ENCODE measurements around the gene DIPK1C. TPM values are rescaled to one million over a fixed set of nuclear protein-coding genes. Genes with fewer than 3 reads are reported as not detected.

Gene DIPK1C
- total and polyA plus RNA-seq, 2 experiments from 2014 or later: 0.07 TPM; not detected in 1

- TF ChIP-seq ZNF462 (CRISPR knock-in tag; IDR thresholded peaks at IDR 0.05): no peak
- TF ChIP-seq, protein P1, sequence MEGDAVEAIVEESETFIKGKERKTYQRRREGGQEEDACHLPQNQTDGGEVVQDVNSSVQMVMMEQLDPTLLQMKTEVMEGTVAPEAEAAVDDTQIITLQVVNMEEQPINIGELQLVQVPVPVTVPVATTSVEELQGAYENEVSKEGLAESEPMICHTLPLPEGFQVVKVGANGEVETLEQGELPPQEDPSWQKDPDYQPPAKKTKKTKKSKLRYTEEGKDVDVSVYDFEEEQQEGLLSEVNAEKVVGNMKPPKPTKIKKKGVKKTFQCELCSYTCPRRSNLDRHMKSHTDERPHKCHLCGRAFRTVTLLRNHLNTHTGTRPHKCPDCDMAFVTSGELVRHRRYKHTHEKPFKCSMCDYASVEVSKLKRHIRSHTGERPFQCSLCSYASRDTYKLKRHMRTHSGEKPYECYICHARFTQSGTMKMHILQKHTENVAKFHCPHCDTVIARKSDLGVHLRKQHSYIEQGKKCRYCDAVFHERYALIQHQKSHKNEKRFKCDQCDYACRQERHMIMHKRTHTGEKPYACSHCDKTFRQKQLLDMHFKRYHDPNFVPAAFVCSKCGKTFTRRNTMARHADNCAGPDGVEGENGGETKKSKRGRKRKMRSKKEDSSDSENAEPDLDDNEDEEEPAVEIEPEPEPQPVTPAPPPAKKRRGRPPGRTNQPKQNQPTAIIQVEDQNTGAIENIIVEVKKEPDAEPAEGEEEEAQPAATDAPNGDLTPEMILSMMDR (conservative IDR thresholded peaks at IDR 0.05; ENCODE audit: low read depth in 2 of 2): no peak
- TF ChIP-seq POLR2AphosphoS5 (IDR thresholded peaks at IDR 0.05; ENCODE audit: low read depth): no peak
These were observed 31.2 kb downstream of the DIPK1C start (continued) for GRCh38 chr18:74425876-74426275.

- Histone ChIP-seq H3K4me3 (no peak overlapping the region), H3K4me1 (ENCODE audit: insufficient read depth) (no peaks in the 10 kb centered on the region), H3K79me2 (replicated peaks; ENCODE audit: insufficient read depth) (no peaks in the 10 kb centered on the region), H2AFZ (no peak overlapping the region), H3K9me2 (ENCODE audit: insufficient read depth) (0 out of 2 replicates have a peak, but pooled peaks cover 4% of the 10 kb centered on the region), H3K4me2 (no peak overlapping the region), H3K27me3 (ENCODE audit: insufficient read depth) (no peaks in the 10 kb centered on the region), H3F3A (replicated peaks; ENCODE audit: low read depth) (no peaks in the 10 kb centered on the region), H3K27ac (ENCODE audit: low read depth) (no peak overlapping the region), H4K20me1 (replicated peaks; ENCODE audit: insufficient read depth) (no peaks in the 10 kb centered on the region), H3K36me3 (ENCODE audit: insufficient read depth) (no peaks in the 10 kb centered on the region)
- ATAC-seq (no peak), DNase-seq (ENCODE audit: low spot score) (no peak)
- H3K27me3 Mint-ChIP-seq (ENCODE audit: insufficient read depth, low read depth, poor library complexity): peaks cover 13% of the 10 kb centered on the region
- H3K36me3 Mint-ChIP-seq (ENCODE audit: low read depth): no peaks in the 10 kb centered on the region; the same call in 2 of the 3 replicates
- peaks cover under 1% of the 10 kb centered on the region; the same call in 1 of the 3 replicates for H3K4me1 Mint-ChIP-seq
- no peak overlapping the region for H3K4me3 Mint-ChIP-seq
- H3K27ac Mint-ChIP-seq: no peak overlapping the region
- peaks cover 11% of the 10 kb centered on the region for H3K9me3 Mint-ChIP-seq
- TF ChIP-seq STAT1 (IDR thresholded peaks at IDR 0.05; ENCODE audit: unreplicated experiment) (no peak), EZH2 (IDR thresholded peaks at IDR 0.05; ENCODE audit: low read depth, unreplicated experiment) (no peak), ZNF331 (CRISPR knock-in tag; IDR thresholded peaks at IDR 0.05; ENCODE audit: low read depth) (no peak), NANOG (IDR thresholded peaks at IDR 0.05; ENCODE audit: borderline replicate concordance) (no peak), CREB1 (CRISPR knock-in tag; IDR thresholded peaks at IDR 0.05; ENCODE audit: low read depth) (no peak), EZH2phosphoT487 (IDR thresholded peaks at IDR 0.05; ENCODE audit: unreplicated experiment) (no peak)
These were observed 31.9 kb downstream of the DIPK1C start for GRCh38 chr18:74425161-74425560.
